AG09309 (cell line): Measurements from ENCODE around the gene TMEM185B.

Experiments
- DNase-seq: peaks from one replicate; pipeline ENCODE4 v3.0.0-alpha.2; 2010; ENCODE audit warnings: low read depth
- H3K4me3 ChIP-seq: 2 replicates; pipeline ENCODE4 v1.5.1; 2011; ENCODE audit warnings: mild to moderate bottlenecking, low read depth, low read length, moderate library complexity; ENCODE audit not compliant: control insufficient read depth
- TF ChIP-seq, protein P1 (sequence below): IDR thresholded peaks from 2 replicates; pipeline ENCODE4 v1.5.1; 2011; ENCODE audit warnings: mild to moderate bottlenecking, low read depth, low read length, inconsistent platforms; ENCODE audit not compliant: insufficient read depth, control insufficient read depth; ENCODE audit errors: missing control alignments

TMEM185B gene

DNA sequence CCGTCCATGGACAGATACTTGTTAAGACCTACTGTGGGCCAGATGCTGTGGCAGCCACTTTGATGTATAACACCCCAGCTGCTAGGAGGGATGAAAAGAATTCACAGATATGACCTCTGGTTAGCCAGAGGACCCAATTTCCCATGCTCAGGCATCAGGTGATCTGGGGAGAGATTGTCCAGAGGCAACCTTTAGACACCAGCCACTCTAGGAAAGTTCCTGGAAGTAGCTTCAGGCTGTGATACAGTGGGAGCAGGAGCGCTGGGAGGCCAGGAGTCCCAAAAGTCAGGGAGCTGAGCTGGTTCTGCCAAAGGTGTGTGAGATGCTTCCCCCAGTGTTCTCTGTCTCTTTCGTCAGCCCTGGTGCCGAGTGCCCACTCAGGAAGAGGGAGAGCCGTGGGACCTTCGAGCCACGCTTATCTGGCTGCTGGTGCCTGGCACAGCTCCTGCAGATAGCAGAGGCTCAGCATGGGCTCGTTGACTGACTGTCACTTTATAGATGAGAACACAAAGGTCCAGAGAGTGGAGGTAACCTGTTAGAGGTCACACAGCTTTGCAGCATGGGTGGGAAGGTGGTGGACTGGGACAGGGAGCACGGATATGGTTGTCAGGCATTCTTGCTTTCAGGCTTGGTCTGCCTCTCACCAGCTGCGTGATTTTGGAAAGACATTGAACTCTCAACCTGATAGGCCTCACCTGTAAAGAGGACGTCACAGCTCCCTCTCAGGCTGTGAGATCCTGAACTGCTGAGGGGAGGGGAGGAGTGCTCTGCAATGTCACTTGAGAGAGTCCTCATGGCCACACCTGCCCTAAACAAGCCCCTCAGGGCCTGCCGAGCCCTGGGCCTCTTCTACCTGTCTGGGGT is 21.7 kb upstream of the TMEM185B start:
- TF ChIP-seq, protein P1, sequence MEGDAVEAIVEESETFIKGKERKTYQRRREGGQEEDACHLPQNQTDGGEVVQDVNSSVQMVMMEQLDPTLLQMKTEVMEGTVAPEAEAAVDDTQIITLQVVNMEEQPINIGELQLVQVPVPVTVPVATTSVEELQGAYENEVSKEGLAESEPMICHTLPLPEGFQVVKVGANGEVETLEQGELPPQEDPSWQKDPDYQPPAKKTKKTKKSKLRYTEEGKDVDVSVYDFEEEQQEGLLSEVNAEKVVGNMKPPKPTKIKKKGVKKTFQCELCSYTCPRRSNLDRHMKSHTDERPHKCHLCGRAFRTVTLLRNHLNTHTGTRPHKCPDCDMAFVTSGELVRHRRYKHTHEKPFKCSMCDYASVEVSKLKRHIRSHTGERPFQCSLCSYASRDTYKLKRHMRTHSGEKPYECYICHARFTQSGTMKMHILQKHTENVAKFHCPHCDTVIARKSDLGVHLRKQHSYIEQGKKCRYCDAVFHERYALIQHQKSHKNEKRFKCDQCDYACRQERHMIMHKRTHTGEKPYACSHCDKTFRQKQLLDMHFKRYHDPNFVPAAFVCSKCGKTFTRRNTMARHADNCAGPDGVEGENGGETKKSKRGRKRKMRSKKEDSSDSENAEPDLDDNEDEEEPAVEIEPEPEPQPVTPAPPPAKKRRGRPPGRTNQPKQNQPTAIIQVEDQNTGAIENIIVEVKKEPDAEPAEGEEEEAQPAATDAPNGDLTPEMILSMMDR: no peak
- no peak overlapping the region for H3K4me3 ChIP-seq
- no peak for DNase-seq

DNA sequence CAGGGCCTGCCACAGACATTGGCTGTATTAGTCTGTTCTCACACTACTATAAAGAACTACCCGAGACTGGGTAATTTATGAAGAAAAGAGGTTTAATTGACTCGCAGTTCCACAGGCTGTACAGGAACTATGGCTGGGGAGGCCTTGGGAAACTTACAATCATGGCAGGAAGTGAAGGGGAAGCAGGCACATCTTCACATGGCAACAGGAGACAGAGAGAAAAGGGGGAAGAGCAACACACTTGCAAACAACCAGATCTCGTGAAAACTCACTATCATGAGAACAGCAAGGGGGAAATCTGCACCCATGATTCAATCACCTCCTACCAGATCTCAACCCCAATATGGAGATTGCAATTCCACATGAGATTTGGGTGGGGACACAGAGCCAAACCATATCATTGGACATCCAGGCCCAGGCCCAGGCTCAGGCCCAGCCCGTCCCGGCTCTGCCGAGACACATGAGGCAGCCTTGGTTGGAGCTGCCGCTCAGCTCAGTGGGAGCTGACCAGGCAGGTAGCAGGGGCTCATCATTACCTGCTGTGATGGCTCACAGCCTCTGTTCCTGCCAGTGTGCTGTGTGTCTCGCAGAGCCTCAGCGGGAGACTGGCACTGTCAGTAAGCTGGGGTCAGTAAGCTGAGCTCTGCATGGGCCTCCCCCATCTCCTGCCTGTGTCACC is 20.8 kb upstream of the TMEM185B start:
- TF ChIP-seq, protein P1: no peak
- H3K4me3 ChIP-seq: no peak overlapping the region
- no peak for DNase-seq

DNA sequence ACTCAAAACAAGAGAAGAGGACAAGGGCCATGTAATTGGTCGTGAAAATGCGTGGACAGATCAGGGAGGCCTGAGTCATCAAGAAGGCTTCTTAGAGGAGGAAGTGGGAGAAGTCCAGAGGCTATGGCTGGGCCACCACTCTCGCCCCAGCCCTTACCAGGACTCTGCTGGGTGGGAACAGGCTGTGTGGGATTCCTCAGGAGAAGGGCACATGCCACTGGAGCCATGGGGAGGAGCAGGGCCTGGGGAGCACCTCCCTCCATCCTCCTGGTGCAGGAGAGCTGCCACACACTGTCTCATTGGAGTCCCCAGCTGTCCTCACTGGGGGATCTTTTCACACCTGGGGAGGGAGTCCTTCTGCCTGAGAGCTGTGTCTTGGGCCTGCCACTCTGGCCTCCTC is 20.0 kb upstream of the TMEM185B start:
- TF ChIP-seq, protein P1: no peak
- no peak for DNase-seq
- H3K4me3 ChIP-seq: no peak overlapping the region

DNA sequence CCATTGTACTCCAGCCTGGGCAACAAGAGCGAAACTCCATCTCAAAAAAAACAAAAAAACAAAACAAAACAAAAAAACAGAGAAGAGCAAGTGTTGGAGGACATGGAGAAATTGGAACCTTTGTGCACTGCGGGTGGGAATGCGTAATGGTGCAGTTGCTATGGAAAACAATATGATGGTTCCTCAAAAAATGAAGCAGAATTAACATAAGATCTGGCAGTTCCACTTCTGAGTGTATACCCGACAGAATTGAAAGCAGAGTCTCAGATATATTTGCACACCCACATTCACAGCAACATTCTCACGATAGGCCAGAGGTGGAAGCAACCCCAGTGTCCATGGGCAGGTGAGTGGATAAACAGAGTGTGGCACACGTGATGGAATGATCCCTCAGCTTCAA is 18.5 kb upstream of the TMEM185B start:
- TF ChIP-seq, protein P1: no peak
- DNase-seq: no peak
- no peak overlapping the region for H3K4me3 ChIP-seq

DNA sequence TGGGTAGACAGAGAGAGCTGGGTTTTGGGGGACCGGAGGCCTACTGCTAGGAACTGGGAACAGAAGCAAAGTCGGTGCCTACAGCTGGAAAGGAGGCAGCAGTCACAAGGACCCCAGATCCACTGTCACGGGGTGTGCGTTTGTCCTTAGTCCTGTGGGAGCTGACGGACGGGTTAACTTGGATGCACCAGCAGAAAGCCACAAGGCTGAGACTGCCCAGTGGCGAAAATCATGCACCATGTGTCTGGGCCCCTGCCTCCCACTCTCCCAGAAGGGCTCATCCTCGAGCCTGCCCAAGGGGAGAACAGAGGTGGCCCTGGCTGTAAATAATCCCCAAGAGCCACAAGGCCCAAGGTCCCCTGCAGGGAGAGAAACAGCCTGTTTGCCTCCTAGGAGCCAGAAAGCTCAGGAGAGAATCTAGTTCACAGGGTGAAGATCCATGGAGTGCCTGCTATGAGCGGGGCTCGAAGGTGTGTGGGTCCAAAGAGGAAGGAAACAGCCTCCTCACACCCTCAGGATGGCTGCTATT is 17.8 kb upstream of the TMEM185B start:
- H3K4me3 ChIP-seq: no peak overlapping the region
- TF ChIP-seq, protein P1: no peak
- no peak for DNase-seq

DNA sequence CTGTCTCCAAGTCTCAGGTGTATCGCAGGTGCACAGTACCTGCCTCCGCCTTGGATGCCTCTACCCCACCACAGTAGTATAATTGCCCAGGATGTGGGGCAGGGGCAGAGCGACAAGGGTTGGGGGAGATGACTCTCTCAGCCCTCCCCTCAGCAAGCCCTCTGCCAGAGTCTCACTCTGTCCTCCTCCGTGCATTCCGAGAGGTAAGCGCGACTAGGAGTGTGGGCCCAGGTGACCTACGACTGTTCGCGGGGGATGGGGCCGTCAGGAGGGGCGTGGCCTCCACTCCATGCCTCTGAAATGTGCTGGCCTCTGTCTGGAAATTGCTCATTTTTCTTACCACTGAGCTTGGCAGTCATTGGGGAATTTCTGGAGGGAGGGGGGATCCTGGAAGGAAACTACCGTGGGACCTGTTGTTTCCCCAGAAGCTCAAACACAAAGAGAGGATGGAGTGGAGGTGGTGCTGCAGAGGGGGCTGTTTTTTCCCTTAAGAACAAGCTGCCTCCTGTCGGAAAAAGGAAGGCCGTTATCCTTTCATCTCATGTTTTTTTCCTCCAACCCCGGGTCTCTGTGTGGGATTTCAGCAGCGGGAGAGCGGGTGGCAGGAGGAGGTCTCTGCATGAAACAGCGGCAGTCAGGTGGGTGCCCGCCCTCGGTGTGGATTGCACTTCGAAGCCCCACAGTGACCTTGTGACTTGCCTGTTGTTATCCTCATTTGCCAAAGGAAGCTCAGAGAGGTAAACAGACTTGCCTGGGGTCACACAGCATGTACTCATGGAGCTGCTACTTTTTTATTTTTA is 16.5 kb upstream of the TMEM185B start:
- no peak overlapping the region for H3K4me3 ChIP-seq
- TF ChIP-seq, protein P1: no peak
- peak; percentile 57 for DNase-seq
